Measurements from ENCODE around the gene CYB5A.
"Not testable (repeated sequence)": the region's sequence is repeated elsewhere in the genome, so short reads cannot be mapped to it uniquely, and the experiment has no call there.

Gene CYB5A

GRCh38 chr18:74314759-74315463, 23.1 kb upstream of the CYB5A start:
- no peaks in the 10 kb centered on the region for H3K4me1 Mint-ChIP-seq (ENCODE audit: low read depth)
- no peaks in the 10 kb centered on the region for H3K36me3 Mint-ChIP-seq (ENCODE audit: low read depth)
- H3K27me3 Mint-ChIP-seq (ENCODE audit: low read depth): peaks cover 18% of the 10 kb centered on the region
- H3K4me3 Mint-ChIP-seq: no peak overlapping the region
- no peak overlapping the region for H3K27ac Mint-ChIP-seq
- no peaks in the 10 kb centered on the region for H3K9me3 Mint-ChIP-seq

- Mint-ChIP-seq H3K4me1 (ENCODE audit: low read depth) (no peaks in the 10 kb centered on the region), H3K27me3 (ENCODE audit: low read depth) (peaks cover 30% of the 10 kb centered on the region), H3K9me3 (no peaks in the 10 kb centered on the region), H3K4me3 (no peak overlapping the region), H3K36me3 (ENCODE audit: low read depth) (no peaks in the 10 kb centered on the region), H3K27ac (no peak overlapping the region)
Observed at GRCh38 chr18:74311000-74311399, 19.2 kb upstream of the CYB5A start.

DNA sequence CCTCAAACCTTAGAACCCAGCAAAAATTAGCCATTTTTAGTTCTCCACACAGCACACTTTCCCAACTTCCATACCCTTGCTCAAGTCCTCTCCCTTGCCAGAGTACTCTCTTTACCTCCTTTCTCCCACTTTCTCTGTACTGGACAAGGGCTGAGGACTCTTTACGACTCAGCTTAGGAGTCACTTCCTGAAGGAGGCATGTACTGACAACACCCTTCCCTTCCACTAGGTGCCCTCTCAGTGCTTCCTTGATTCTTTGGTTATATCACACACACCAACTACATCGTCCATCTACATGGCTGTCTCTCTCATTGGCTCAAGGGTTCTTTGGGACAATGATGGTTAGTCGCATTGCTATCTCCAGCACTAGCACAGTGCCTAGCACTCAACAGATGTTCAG, 18.6 kb upstream of the CYB5A start:
- Mint-ChIP-seq H3K27ac (no peak overlapping the region), H3K36me3 (ENCODE audit: low read depth) (no peaks in the 10 kb centered on the region), H3K4me1 (ENCODE audit: low read depth) (no peaks in the 10 kb centered on the region), H3K9me3 (no peaks in the 10 kb centered on the region), H3K4me3 (no peak overlapping the region), H3K27me3 (ENCODE audit: low read depth) (peaks cover 36% of the 10 kb centered on the region)

GRCh38 chr18:74303936-74304335, 12.2 kb upstream of the CYB5A start:
- H3K4me3 Mint-ChIP-seq: no peak overlapping the region
- no peak overlapping the region for H3K27ac Mint-ChIP-seq
- H3K36me3 Mint-ChIP-seq (ENCODE audit: low read depth): no peaks in the 10 kb centered on the region
- H3K9me3 Mint-ChIP-seq: no peaks in the 10 kb centered on the region
- peaks cover 60% of the 10 kb centered on the region for H3K27me3 Mint-ChIP-seq (ENCODE audit: low read depth)
- H3K4me1 Mint-ChIP-seq (ENCODE audit: low read depth): no peaks in the 10 kb centered on the region

GRCh38 chr18:74303306-74303705, 11.5 kb upstream of the CYB5A start:
- H3K9me3 Mint-ChIP-seq: no peaks in the 10 kb centered on the region
- H3K4me3 Mint-ChIP-seq: no peak overlapping the region
- H3K36me3 Mint-ChIP-seq (ENCODE audit: low read depth): no peaks in the 10 kb centered on the region
- no peaks in the 10 kb centered on the region for H3K4me1 Mint-ChIP-seq (ENCODE audit: low read depth)
- H3K27me3 Mint-ChIP-seq (ENCODE audit: low read depth): peaks cover 61% of the 10 kb centered on the region
- H3K27ac Mint-ChIP-seq: no peak overlapping the region

GRCh38 chr18:74299746-74300145, 8.0 kb upstream of the CYB5A start:
- Mint-ChIP-seq H3K9me3 (no peaks in the 10 kb centered on the region), H3K4me1 (ENCODE audit: low read depth) (no peaks in the 10 kb centered on the region), H3K4me3 (no peak overlapping the region), H3K27me3 (ENCODE audit: low read depth) (peaks cover 42% of the 10 kb centered on the region), H3K36me3 (ENCODE audit: low read depth) (no peaks in the 10 kb centered on the region), H3K27ac (no peak overlapping the region)

GRCh38 chr18:74299162-74299561, 7.4 kb upstream of the CYB5A start:
- H3K4me3 Mint-ChIP-seq: no peak overlapping the region
- no peaks in the 10 kb centered on the region for H3K9me3 Mint-ChIP-seq
- no peaks in the 10 kb centered on the region for H3K4me1 Mint-ChIP-seq (ENCODE audit: low read depth)
- no peak overlapping the region for H3K27ac Mint-ChIP-seq
- H3K27me3 Mint-ChIP-seq (ENCODE audit: low read depth): peaks cover 37% of the 10 kb centered on the region
- no peaks in the 10 kb centered on the region for H3K36me3 Mint-ChIP-seq (ENCODE audit: low read depth)

- no peak overlapping the region for H3K27ac Mint-ChIP-seq
- H3K36me3 Mint-ChIP-seq (ENCODE audit: low read depth): peaks cover 5% of the 10 kb centered on the region
- peaks cover 8% of the 10 kb centered on the region for H3K4me1 Mint-ChIP-seq (ENCODE audit: low read depth)
- H3K4me3 Mint-ChIP-seq: no peak overlapping the region
- H3K9me3 Mint-ChIP-seq: no peaks in the 10 kb centered on the region
- H3K27me3 Mint-ChIP-seq (ENCODE audit: low read depth): peaks cover 11% of the 10 kb centered on the region
Observed at GRCh38 chr18:74294526-74294925, 2.8 kb upstream of the CYB5A start.

- not testable (repeated sequence) for H3K27ac Mint-ChIP-seq; H3K9me3 Mint-ChIP-seq; H3K36me3 Mint-ChIP-seq (ENCODE audit: low read depth); H3K4me1 Mint-ChIP-seq (ENCODE audit: low read depth); H3K27me3 Mint-ChIP-seq (ENCODE audit: low read depth)
- H3K4me3 Mint-ChIP-seq: peak overlapping the region; percentile 29
Observed at GRCh38 chr18:74292982-74293381, 1.2 kb upstream of the CYB5A start.

DNA sequence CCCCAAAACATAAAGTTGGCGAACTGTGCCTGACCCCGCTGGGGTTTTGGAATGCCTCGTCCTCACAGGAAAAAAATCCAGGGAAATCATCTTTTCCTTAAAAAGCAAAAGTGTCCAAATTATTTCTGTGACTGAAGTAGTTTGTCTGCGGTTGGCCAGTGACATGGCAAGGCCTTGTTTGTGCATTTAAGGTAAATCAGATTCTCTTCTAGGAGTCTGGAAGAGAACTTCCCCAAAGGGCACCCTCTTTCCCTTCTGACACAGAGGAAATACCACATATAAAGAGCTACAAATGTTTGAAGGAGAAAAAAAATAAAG, 737 bp upstream of the CYB5A start:
- Mint-ChIP-seq H3K4me1 (ENCODE audit: low read depth) (peaks cover 8% of the 10 kb centered on the region), H3K27ac (no peak overlapping the region), H3K36me3 (ENCODE audit: low read depth) (peaks cover 5% of the 10 kb centered on the region), H3K4me3 (peak overlapping the region; percentile 89), H3K9me3 (no peaks in the 10 kb centered on the region), H3K27me3 (ENCODE audit: low read depth) (peaks cover 7% of the 10 kb centered on the region)

DNA sequence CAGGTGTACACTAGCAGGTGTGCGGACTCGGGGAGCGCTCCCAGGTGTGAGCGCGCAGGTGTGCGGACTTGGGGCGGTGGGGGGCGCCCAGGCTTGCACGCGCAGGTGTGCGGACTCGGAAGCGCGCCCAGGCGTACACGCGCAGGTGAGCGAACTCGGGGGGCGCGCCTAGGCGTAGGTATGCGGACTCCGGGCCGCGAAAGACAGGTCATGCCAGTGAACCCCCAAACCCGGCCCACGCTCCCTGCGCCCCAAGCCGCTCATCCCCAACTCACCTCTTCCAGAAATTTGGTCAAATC, 342 bp downstream of the CYB5A start:
- H3K27me3 Mint-ChIP-seq (ENCODE audit: low read depth): peaks cover 7% of the 10 kb centered on the region
- peak overlapping the region; percentile 71 for H3K27ac Mint-ChIP-seq
- H3K9me3 Mint-ChIP-seq: no peaks in the 10 kb centered on the region
- H3K4me1 Mint-ChIP-seq (ENCODE audit: low read depth): peaks cover 8% of the 10 kb centered on the region
- H3K4me3 Mint-ChIP-seq: peak overlapping the region; percentile 89
- H3K36me3 Mint-ChIP-seq (ENCODE audit: low read depth): peaks cover 5% of the 10 kb centered on the region

DNA sequence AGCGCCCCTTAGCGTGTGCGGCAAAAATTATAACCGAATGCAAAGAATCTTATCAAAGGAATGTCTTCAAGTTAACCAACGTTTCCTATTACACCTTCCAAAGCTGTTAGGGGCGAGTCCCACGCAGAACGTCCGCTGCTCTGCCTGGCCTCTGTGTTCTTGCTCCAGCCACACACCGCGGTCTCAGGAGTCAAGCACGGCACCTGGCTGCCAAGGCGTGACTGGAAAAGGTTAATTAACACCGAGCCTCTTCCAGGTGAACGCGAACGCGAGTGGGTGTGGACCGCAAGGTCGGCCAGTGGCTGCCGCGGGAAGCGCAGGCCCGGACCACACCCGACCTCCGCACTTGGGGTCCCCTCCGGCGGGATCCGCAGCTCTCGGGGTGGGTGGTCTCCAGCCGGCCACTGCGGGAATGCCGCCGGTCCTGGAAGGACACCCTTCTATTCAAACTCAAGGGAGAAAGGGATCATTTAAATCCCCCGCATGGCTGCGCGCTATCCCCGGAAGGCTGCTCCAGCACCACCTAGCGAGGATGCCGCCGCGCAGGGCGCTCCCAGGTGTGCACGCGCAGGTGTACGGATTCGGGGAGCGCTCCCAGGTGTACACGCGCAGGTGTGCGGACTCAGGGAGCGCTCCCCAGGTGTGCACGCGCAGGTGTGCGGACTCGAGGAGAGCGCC, 830 bp downstream of the CYB5A start:
- Mint-ChIP-seq H3K27ac (no peak overlapping the region), H3K4me3 (peak overlapping the region; percentile 89), H3K36me3 (ENCODE audit: low read depth) (peaks cover 5% of the 10 kb centered on the region), H3K9me3 (no peaks in the 10 kb centered on the region), H3K4me1 (ENCODE audit: low read depth) (peaks cover 8% of the 10 kb centered on the region), H3K27me3 (ENCODE audit: low read depth) (peaks cover 7% of the 10 kb centered on the region)

GRCh38 chr18:74290021-74290420, 1.7 kb downstream of the CYB5A start:
- Mint-ChIP-seq H3K27me3 (ENCODE audit: low read depth) (peaks cover 7% of the 10 kb centered on the region), H3K9me3 (no peaks in the 10 kb centered on the region), H3K27ac (no peak overlapping the region), H3K4me3 (peak overlapping the region; percentile 16), H3K36me3 (ENCODE audit: low read depth) (peaks cover 5% of the 10 kb centered on the region), H3K4me1 (ENCODE audit: low read depth) (peaks cover 8% of the 10 kb centered on the region)

- H3K4me1 Mint-ChIP-seq (ENCODE audit: low read depth): peaks cover 8% of the 10 kb centered on the region
- H3K36me3 Mint-ChIP-seq (ENCODE audit: low read depth): peaks cover 5% of the 10 kb centered on the region
- no peaks in the 10 kb centered on the region for H3K9me3 Mint-ChIP-seq
- H3K4me3 Mint-ChIP-seq: no peak overlapping the region
- peaks cover 7% of the 10 kb centered on the region for H3K27me3 Mint-ChIP-seq (ENCODE audit: low read depth)
- H3K27ac Mint-ChIP-seq: no peak overlapping the region
Observed at GRCh38 chr18:74289137-74289536, 2.6 kb downstream of the CYB5A start.

- Mint-ChIP-seq H3K4me3 (no peak overlapping the region), H3K4me1 (ENCODE audit: low read depth) (peaks cover 8% of the 10 kb centered on the region), H3K36me3 (ENCODE audit: low read depth) (peaks cover 5% of the 10 kb centered on the region), H3K9me3 (no peaks in the 10 kb centered on the region), H3K27ac (no peak overlapping the region), H3K27me3 (ENCODE audit: low read depth) (peaks cover 7% of the 10 kb centered on the region)
Observed at GRCh38 chr18:74288730-74289129, 3.0 kb downstream of the CYB5A start.
